GM19395 (cell line): ENCODE measurements around the gene EMD.

Source experiments
- ATAC-seq: cut with Tn5 transposase; IDR thresholded peaks from one replicate; pipeline ENCODE4 v1.9.1; 2021; ENCODE audit warnings: mild to moderate bottlenecking, moderate library complexity; ENCODE audit not compliant: unreplicated experiment

Gene EMD

DNA sequence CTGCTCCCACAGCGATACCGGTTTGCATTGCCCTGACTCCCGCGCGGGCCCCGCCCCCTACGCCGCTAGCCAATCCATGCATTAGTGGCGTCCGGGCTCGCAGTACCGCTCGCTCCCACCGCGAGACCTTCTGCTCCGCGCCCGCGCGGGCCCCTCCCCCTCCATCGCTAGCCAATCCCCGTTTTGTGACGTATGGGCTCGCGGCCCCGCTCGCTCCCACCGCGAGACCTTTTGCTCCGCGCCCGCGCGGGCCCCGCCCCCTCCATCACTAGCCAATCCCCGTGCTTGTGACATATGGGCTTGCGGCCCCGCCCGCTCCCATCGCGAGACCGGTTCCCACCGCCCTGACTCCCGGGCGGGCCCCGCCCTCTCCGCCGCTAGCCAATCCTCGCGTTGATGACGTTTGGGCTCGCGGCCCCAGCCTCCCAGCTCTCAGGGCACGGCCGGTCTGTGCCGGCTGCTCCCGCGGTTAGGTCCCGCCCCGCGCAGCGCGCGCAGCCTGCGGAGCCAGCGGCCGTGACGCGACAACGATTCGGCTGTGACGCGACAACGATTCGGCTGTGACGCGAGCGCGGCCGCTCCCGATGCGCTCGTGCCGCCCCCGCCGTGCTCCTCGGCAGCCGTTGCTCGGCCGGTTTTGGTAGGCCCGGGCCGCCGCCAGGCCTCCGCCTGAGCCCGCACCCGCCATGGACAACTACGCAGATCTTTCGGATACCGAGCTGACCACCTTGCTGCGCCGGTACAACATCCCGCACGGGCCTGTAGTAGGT lies at the start of gene EMD:
TSS of gene EMD (plus strand) at position 497 of the 770 bp plus-strand sequence. CDS start at position 687, 190 bp downstream.
- peak; percentile 82 for ATAC-seq

DNA sequence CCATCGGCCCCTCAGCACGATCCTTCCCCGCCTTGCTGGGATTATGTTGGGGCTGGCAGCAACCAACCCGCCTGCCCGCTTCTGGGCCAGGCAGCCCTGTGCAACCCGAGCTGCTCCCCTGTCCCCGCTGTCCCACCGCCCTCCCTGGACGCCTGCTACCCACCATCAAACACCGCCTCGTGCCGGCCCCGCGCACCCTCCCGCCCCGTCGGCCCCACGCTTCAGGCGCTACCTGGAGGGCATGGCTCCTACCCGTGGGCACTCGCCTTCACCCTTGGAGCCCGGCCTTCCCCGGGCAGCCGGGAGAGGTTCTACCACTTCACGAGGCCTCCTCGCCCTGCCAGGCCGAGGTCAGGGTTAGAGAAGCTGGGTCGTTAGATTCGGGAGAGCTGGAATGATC lies 46.5 kb upstream of the EMD start:
- no peak for ATAC-seq

DNA sequence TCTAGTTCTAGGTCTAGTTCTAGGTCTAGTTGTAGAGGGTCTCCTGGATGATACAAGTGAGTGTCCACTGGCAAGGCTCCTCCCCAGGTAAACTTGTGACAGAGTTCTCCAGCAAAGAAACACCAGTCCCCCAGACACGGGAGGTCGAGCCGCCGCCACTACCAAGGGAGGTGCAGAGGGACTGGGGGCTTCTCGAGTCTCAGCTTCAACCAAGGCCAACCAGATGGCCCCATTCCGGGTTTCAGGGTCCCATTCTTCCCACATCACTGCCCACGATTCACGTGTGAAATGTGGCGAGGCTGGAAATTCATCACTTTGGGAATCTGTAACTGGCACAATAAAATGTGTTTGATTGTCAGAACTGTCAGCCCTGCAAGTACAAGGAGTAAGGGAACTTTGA lies 46.0 kb upstream of the EMD start:
- no peak for ATAC-seq

DNA sequence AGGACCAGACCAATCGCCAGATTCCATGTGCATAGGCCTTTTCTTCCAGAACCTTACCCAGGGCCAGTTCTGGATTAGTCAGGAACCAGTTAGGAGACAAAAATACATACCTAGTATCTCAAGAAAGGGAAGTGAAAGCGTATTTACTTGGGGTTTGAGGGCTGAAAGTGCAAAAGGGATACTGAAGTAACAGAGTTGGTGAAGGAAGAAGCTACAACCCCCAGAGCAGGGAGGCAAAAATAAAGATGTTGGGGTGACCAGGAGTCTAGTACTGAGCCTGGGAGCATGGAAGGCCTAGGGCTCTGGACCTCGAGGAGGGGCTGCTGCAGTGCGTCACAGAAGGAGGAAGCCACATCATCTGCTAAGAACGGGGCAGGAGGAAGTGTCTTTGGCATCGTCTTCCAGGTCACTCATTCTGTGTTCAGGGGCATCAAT lies 45.2 kb upstream of the EMD start:
- ATAC-seq: peak; percentile 95

DNA sequence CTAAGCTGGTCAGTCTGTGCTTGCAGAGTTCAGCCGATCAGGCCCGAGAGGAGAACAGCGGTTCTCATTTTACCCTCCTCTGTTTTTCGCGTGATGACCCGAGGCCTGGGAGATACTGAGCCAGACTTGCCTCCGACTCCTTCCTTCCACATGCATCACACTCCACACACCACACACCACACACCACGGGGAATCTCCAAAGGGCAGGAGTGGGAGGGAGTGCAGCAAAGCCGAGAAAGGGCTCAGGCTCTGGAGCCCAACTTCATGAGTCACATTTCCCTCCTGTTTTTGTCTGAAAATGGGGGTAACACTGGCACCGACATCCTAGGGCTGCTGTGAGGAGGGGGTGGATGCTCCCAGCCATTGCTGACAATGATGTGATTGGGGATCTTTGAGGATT lies 44.6 kb upstream of the EMD start:
- no peak for ATAC-seq

DNA sequence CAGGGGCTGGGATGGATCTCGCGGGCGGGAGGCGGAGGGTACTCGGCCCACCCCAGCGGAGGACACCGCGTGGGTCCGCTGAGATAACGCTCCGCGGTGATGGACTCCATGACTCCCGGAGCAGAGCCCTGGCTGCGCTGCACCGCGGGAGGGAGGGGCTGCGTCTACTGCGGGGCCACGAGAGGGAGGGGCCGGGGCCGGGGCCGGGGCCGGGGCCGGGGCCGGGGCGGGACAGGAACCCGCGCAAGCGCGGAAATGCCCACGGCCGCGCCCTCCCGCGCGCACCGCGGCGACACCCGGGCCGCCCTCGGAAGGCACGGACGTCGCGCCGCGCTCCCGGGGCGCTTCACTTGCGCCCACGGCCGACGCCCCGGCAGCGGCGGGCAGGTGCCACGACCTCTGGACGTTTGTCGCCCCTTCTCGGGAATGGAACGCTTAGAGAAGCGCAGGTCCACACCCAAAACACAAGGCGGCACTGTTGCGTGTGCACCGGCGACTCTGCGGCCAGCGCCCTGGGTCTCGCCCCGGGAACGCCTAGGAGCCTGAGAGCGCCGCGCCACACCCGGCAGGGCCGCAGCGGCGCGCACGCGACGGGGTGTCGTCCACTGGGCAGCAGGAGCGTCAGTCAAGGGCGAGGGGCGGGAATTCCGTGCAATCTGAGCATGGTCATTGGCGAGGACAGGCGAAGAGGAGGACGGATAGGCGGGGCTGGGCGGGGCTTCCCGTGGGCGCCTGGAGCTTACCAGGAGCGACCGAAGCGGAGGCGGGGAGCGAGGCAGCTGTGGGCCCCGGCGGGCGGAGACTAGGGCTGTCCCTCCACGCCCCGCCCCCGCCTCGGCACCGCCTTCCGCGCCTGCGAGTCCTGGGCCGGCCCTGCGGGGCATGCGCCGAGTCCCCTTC lies 37.4 kb upstream of the EMD start:
- ATAC-seq: peak; percentile 71

DNA sequence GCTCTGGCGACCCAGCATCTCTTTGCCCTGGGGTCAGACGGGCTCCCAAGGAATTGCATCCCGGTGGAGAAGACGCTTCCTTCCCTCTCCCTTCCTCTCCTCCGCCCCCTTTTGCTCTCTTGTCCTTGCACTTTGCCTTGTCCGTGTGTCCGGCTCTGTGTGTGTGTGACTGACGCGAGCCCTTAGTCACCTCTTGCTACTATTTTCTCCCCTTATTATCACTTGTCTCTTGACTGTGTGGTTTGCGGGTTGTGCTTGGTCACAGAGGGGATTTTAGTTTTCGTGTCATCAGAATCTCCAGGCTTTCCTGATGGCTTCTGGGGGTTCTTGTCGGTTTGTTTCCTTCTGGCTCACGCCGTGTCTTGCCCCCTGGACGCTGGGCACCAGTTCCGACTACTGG lies 36.0 kb upstream of the EMD start:
- ATAC-seq: peak; percentile 19

DNA sequence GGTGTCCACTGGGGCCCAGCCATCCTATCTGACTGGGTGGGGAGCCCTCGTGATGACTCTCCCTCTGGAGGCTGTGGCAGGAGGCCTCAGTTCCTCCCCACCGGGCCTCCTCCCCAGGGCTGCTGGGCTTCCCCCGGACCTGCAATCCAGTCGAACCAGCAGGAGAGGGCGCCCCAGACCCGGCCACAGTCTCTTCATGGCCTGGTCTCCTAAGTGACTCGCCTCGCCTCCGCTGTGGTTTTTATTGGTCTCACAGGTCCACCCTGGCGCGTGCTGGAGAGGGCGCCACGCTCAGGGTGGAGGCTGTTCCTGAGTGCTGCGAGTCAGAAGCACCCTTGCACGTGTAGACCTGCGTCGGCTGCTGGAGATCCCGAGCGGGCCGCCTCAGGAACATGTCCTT lies 35.5 kb upstream of the EMD start:
- ATAC-seq: peak; percentile 28

DNA sequence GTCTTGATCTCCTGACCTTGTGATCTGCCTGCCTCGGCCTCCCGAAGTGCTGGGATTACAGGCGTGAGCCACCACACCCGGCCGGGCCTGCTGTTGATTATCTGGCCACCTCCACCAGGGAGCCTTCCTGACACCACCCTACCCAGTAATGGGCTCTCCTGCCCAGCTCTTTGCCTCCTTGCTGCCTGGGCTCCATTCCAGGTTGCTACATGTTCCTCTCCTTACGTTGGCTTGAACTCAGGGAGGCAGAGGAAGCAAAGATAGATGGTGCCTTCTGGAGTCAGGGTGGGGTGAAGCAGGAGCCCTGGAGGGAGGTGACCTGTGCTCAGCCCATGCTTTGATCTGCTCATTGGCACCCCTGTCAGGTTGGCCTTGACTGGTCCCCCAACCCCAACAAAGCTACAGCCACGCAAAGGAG lies 31.0 kb upstream of the EMD start:
- no peak for ATAC-seq

DNA sequence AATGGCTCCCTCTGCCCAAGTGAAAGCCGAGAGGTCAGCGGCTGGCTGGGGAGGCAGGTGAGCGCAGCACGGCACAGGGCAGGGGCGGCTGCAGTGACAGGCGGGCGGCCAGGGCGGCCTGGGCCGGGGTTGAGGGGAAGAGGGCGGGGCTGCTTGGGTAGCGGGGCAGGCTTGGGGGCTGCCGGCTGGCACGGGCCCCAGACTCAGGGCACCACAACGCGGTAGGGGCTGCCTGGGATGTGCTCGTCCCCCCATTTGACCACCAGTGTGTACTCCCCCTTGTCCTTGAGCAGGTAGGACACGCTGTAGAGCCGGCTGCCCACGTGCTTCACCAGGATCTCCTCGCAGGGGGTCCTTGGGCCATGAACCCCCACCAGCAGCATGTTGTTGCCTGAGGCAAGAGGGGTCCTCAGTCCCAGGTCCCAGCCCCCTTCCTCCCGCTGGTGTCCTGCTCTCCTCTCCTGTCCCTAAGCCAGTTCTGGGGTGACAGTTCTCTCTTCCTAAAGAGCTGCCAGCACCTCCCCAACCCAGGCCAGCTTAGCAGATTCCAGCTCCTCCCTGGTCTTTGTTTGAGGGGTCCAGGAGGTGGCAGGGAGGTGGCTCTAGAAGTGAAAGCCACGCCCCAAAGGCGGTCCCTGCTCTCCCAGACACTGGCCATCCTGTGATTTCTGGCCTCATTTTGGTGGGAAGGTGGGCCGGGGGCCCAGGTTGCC lies 30.3 kb upstream of the EMD start:
- no peak for ATAC-seq

DNA sequence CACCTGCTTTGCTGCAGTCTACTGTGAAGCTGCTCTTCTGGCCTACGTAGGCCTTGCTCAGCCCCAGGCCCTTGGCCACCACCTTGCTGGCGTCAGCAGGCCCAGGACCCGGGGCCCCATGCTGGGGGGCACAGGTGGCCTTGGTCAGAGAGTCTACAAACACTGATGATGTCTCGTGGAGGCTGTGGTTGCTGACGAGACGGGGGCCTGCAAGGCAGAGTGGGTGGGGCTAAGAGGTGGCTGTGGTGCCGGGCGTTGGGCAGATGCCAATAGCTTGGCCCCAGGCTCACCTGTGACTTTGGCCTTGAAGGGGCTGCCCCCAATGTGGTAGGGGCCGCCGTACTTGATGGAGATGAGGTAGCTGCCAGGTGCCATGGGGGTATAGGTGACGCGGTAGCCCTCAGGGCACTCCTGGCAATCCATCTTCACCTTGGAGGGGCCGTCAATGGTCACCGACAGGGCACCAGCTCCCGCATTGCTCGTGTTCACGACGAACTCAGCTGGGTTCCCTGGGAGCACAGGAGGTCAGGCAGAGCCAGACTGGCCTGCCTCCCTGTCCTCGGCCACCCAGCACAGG lies 29.6 kb upstream of the EMD start:
- ATAC-seq: no peak

DNA sequence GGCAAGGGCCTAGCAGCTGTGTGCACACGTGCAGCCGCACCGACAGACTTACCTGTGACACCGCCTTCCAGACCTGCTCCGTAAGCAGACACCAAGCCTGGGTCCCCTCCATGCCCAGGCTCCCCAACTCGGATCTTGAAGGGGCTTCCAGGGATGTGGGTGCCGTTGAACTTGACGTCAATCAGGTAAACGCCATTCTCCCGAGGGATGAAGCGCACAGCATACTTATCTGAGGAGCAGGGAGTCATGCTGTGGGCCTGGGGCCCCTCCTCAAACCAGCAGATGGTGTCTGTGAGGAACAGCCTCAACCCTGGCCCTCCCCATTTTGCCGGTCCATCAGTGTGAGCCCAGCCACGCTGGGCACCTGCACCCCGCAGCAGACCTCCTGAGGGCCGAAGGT lies 29.1 kb upstream of the EMD start:
- no peak for ATAC-seq

DNA sequence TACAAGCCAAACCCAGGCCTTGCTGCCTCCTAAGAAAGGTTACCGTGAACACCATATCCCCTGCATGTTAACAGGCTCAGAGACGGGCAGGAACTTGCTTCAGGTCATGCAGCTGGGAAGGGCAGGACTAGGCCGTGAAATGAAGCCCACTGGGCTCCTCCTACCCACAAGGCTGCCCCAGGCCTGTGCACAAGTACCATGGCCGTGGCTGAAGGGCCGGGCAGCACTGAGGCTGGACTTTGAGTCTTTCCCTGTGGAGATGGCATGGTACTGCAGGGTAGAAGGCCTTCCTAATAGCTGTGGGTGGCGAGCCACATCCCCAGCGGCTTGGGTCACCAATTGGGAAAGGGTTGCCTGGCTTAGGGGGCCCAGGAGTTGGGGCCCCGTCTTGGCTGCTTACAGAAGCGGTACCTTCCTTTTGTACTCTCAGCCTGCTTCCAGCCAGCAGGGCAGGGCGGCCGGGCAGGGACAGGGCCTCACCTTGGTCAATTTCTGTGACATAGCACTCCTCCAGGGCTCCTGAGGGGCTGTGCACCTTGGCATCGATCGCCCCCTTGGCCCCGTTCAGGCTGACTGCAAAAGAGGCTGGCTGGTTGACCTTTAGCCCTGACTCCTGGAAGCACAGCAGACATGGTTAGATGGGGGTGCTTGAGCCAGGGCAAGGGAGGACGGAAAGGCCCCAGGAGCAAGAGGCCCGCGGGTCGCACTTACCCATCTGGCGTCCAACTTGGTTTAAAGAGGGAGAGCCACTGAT lies 28.5 kb upstream of the EMD start:
- ATAC-seq: no peak

DNA sequence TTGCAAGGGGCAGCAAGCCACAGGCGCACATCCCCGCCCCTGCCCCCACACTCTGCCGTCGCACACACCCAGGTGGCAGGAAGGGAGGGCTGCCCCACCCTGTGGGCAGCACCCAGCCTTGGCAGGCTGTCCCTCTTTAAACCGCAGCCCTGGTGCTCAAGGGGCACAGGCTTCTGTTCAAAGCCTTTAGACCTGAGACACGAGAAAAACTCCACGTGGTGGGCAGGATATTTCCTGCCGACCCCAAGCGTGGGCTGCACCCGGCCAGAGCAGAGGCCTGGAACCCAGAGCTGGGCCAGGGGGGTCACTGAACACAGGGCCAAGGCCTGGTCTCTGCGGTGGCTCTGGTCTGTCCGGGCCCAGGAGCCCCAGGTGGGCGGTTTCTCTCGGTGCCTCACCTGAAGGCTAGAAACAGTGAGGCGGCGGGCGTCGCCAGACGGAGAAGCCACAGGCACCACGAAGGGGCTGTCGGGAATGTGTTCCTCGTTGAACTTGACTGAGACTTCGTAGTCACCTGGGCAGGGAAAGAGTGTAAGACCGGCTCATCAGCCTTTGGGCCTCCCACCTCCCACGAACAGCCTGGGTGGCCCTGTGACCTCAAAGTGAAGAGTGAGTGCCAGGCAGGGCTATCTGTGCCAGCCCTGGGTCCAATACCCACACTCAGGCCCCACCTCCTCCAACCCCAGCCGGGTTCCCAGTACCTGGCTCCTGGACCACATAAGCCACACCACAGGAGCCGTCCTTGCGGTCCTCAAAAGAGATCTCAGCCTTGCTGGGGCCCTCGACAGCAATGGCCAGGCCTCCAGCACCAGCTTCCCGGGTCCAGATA lies 27.7 kb upstream of the EMD start:
- no peak for ATAC-seq

DNA sequence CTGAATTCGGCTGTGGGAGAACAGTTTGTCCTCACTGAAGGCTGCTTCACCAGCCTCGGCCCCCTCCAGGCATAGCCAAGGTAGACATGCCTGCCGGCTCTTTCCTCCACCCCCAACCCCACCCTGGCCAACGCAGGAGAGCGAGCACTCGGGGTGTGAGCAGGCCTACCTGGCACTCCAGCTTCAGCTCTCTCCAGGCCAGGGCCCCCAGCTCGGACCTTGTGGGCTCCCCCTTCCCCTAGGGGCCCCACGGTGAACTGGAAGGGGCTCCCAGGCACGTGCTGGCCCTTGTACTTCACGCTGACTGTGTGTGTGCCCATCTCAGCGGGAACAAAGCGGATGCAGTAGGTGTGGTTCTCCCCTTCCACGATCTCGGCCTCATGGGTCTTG lies 27.1 kb upstream of the EMD start:
- no peak for ATAC-seq

DNA sequence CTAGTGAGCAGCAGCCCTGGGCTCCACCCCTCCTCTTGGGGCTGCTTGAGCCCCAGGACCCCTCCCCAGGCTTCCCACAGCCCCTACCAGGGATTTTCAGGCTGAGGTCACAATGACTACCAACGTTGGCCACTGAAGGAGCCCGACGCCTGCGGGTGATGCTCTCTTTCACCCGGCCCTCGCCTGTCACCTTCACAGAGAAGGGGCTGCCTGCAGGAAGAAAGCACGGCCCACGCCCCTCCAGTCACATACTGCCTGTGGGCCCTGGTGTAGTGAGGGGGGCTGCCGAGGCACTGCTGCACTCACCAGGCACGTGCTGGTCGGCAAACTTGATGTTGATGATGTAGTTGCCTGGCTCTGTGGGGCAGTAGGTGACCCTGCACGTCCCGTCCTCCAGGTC lies 26.6 kb upstream of the EMD start:
- ATAC-seq: no peak

DNA sequence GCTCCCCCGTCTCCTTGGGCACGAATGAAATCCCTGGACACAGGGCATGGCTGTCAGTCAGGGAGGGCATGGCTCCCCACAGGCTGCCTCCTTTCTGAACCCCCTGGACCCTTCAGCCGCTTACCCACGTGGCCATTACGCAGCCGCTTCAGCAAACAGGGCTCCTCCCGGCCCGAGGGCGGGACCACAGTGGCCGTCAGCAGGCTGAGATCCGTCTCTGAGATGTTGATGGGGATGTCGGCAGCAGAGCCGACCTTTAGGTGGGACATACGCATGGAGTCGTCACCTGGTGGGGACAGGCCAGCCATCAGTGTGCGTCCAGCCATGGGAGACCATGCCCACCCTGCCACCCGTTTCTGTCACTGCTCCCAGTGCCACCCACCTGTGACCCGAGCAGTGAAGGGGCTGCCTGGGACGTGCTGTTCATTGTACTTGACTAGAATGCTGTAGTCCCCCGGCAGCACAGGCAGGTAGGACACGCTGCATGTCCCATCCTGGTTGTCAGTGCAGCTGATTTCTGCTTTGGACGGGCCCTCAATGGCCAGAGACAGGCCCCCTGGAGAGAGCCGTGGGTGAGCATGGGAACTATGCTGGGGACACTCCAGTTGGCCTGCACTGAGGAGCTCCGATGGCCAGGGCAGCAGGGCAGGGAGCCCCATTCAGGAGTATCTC lies 25.8 kb upstream of the EMD start:
- ATAC-seq: no peak

DNA sequence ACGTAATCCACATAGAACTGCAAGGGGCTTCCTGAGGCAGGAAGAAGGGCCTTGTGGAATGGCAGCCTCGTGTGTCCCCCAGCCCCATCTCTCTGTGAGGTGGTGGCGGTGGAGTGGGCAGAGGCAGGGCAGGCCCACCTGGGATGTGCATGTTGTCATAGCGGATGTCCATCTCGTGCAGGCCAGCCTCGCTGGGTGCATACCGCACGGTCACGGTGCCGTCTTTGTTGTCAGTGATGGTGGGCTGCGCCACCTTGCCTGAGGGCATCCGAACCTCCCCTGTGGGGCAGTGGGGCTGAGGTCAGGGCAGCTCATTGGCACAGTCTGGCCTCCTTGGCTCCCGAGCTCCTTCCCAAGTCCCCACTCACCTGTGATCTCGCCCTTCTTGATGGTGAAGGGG lies 25.1 kb upstream of the EMD start:
- no peak for ATAC-seq

DNA sequence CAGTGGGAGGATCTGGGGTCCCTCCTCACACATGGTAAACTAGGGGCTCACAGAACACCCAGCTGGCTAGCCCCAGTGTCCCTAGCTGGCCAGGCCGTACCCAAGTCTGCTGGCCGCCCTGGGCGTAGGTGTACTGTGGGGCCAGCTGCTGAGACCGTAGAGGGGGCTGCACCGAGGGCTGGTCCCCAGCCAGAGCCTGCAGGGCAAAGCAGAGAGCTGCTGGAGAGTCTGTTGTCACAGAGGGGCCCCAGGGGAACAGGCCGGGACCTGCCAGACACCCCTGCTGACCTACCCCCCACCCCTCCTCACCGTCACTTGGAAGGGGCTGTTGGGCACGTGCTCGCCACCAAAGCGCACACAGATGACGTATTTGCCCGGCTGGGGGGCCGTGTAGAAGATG lies 24.6 kb upstream of the EMD start:
- ATAC-seq: no peak
